H1 (cell line): Measurements from ENCODE around the gene DCTN2. TPM values are rescaled to one million over a fixed set of nuclear protein-coding genes. Genes with fewer than 3 reads are reported as not detected.

Experiments used
- CTCF ChIA-PET: fragments of 300-600 bp; sonication (Branson Sonifier 250); formaldehyde crosslinking; loops from one replicate; lab custom pipeline; 2021; ENCODE audit not compliant: partially characterized antibody; lab: Charles Lee
- POLR2A ChIA-PET: fragments of 300-600 bp; sonication (Branson Sonifier 250); formaldehyde crosslinking; loops from one replicate; lab custom pipeline; 2021; ENCODE audit warnings: inconsistent platforms; ENCODE audit not compliant: partially characterized antibody; lab: Charles Lee
- DNase-seq, 2 experiments: peaks; one replicate each; pipeline versions ENCODE4 v3.0.0 to v3.0.0-alpha.2; 2010 to 2022; ENCODE audit warnings: low spot score in 2 of 2, low read depth in 1 of 2, mixed read lengths in 1 of 2
- FAIRE-seq: peaks from 2 replicates; lab custom pipeline; 2011; peaks lifted over from hg19 to GRCh38; lab: Jason Lieb, UNC
- H2AFZ ChIP-seq: 2 replicates; pipeline ENCODE4 v1.8.1; 2012; ENCODE audit warnings: low read length, inconsistent platforms
- H2AK5ac ChIP-seq: 2 replicates; pipeline ENCODE4 v1.6.1; 2013; ENCODE audit warnings: low read depth, low read length
- H2BK120ac ChIP-seq: replicated peaks from 2 replicates; pipeline ENCODE3; 2013; ENCODE audit warnings: low read depth, low read length, inconsistent platforms
- H2BK12ac ChIP-seq: 2 replicates; pipeline ENCODE4 v1.6.1; 2013; ENCODE audit warnings: low read depth, low read length
- H2BK15ac ChIP-seq: 2 replicates; pipeline ENCODE4 v1.6.1; 2013; ENCODE audit warnings: low read length
- H2BK20ac ChIP-seq: 2 replicates; pipeline ENCODE4 v1.6.1; 2013; ENCODE audit warnings: low read length
- H2BK5ac ChIP-seq: 2 replicates; pipeline ENCODE4 v1.6.1; 2013; ENCODE audit warnings: low read depth, low read length
- H3K14ac ChIP-seq: 2 replicates; pipeline ENCODE4 v1.6.1; 2013; ENCODE audit warnings: inconsistent platforms; ENCODE audit not compliant: insufficient read length
- H3K18ac ChIP-seq: 2 replicates; pipeline ENCODE4 v1.6.1; 2013; ENCODE audit warnings: low read length; ENCODE audit errors: extremely low read depth
- H3K23ac ChIP-seq: 2 replicates; pipeline ENCODE4 v1.6.1; 2013; ENCODE audit warnings: inconsistent platforms; ENCODE audit not compliant: insufficient read length
- H3K23me2 ChIP-seq: 2 replicates; pipeline ENCODE4 v1.6.1; 2013; ENCODE audit warnings: low read depth, low read length
- H3K27ac ChIP-seq: 2 replicates; pipeline ENCODE4 v1.6.1; 2011; ENCODE audit warnings: low read depth, low read length, inconsistent platforms
- H3K27me3 ChIP-seq, 4 experiments: replicated peaks in 1 of 4; 1 replicate in 1 of 4; 2 replicates in 3 of 4; pipeline versions ENCODE4 v1.6.1 to v1.8.1; 2011 to 2013; ENCODE audit warnings: low read length in 3 of 4, mild to moderate bottlenecking in 3 of 4, inconsistent platforms in 2 of 4, mixed read lengths in 2 of 4, moderate library complexity in 1 of 4; ENCODE audit not compliant: control insufficient read depth in 3 of 4, insufficient read depth in 3 of 4; ENCODE audit errors: extremely low read depth in 1 of 4
- H3K36me3 ChIP-seq, 4 experiments: 2 replicates each; pipeline versions ENCODE4 v1.6.1 to v1.8.1; 2011 to 2013; ENCODE audit warnings: mild to moderate bottlenecking in 4 of 4, low read length in 3 of 4, moderate library complexity in 2 of 4, control low read depth in 1 of 4, inconsistent platforms in 1 of 4; ENCODE audit not compliant: insufficient read depth in 4 of 4, control insufficient read depth in 2 of 4
- H3K4ac ChIP-seq: replicated peaks from 2 replicates; pipeline ENCODE3; 2013; ENCODE audit warnings: low read length, low read depth, mixed read lengths, inconsistent platforms; ENCODE audit not compliant: insufficient read length
- H3K4me1 ChIP-seq, 4 experiments: replicated peaks in 1 of 4; 1 replicate in 1 of 4; 2 replicates in 3 of 4; pipeline versions ENCODE4 v1.6.1 to v1.8.1; 2011 to 2013; ENCODE audit warnings: low read length in 3 of 4, inconsistent platforms in 2 of 4, mixed read lengths in 1 of 4; ENCODE audit not compliant: insufficient read depth in 4 of 4, control insufficient read depth in 3 of 4
- H3K4me2 ChIP-seq, 2 experiments: 2 replicates each; pipeline versions ENCODE4 v1.6.1 to v1.8.1; 2011 to 2013; ENCODE audit warnings: low read depth in 2 of 2, low read length in 2 of 2, control low read depth in 1 of 2, inconsistent platforms in 1 of 2, mild to moderate bottlenecking in 1 of 2; ENCODE audit not compliant: insufficient read depth in 1 of 2
- H3K4me3 ChIP-seq, 4 experiments: fragments of 200-600, 300-600 bp in 1 of 4; sonication (generic), shearing (Covaris generic), sonication (Bioruptor Twin) in 1 of 4; 2 replicates each; pipeline versions ENCODE4 v1.5.1 to v1.8.1; 2011 to 2016; ENCODE audit warnings: low read length in 4 of 4, low read depth in 3 of 4, control low read depth in 2 of 4, inconsistent platforms in 2 of 4, mild to moderate bottlenecking in 2 of 4, mixed read lengths in 1 of 4, moderate library complexity in 1 of 4; ENCODE audit not compliant: insufficient read depth in 2 of 4; ENCODE audit errors: extremely low read depth in 1 of 4
- H3K56ac ChIP-seq: replicated peaks from 2 replicates; pipeline ENCODE3; 2013; ENCODE audit warnings: low read depth, mild to moderate bottlenecking, mixed read lengths, low read length, inconsistent platforms; ENCODE audit not compliant: insufficient read length
- H3K79me1 ChIP-seq: 2 replicates; pipeline ENCODE4 v1.6.1; 2013; ENCODE audit warnings: low read depth, low read length, control low read depth
- H3K79me2 ChIP-seq, 2 experiments: 2 replicates each; pipeline versions ENCODE4 v1.6.1 to v1.8.1; 2012 to 2013; ENCODE audit warnings: low read length in 2 of 2, mild to moderate bottlenecking in 2 of 2, inconsistent platforms in 1 of 2; ENCODE audit not compliant: insufficient read depth in 2 of 2, control insufficient read depth in 1 of 2
- H3K9ac ChIP-seq, 4 experiments: replicated peaks in 1 of 4; 1 replicate in 1 of 4; 2 replicates in 3 of 4; pipeline versions ENCODE4 v1.6.1 to v1.8.1; 2011 to 2013; ENCODE audit warnings: low read depth in 3 of 4, low read length in 3 of 4, control low read depth in 2 of 4, mild to moderate bottlenecking in 2 of 4, moderate library complexity in 2 of 4, inconsistent platforms in 1 of 4; ENCODE audit errors: extremely low read depth in 1 of 4
- H3K9me3 ChIP-seq, 2 experiments: 2 replicates each; pipeline versions ENCODE4 v1.6.1 to v1.8.1; 2012 to 2013; ENCODE audit warnings: mild to moderate bottlenecking in 2 of 2, moderate library complexity in 2 of 2, control low read depth in 1 of 2, inconsistent platforms in 1 of 2, low read depth in 1 of 2, low read length in 1 of 2, mixed read lengths in 1 of 2; ENCODE audit not compliant: insufficient read depth in 2 of 2
- H4K20me1 ChIP-seq, 2 experiments: replicated peaks in 1 of 2; 2 replicates each; pipeline versions ENCODE3 to v1.8.1; 2011 to 2013; ENCODE audit warnings: inconsistent platforms in 2 of 2, low read length in 2 of 2, mild to moderate bottlenecking in 1 of 2; ENCODE audit not compliant: insufficient read depth in 2 of 2, control insufficient read depth in 1 of 2
- H4K5ac ChIP-seq: 2 replicates; pipeline ENCODE4 v1.6.1; 2013; ENCODE audit warnings: low read length, low read depth, mixed read lengths, inconsistent platforms; ENCODE audit not compliant: insufficient read length
- H4K8ac ChIP-seq: 2 replicates; pipeline ENCODE4 v1.8.0; 2013; ENCODE audit warnings: mild to moderate bottlenecking, moderate library complexity, low read length, inconsistent platforms; ENCODE audit not compliant: insufficient read depth; ENCODE audit errors: extremely low read depth
- H4K91ac ChIP-seq: replicated peaks from 2 replicates; pipeline ENCODE3; 2013; ENCODE audit warnings: low read length, mixed read lengths, inconsistent platforms; ENCODE audit not compliant: insufficient read length
- CBX5 ChIP-seq: fragments of 300-800, 300-1000 bp; sonication (generic); IDR thresholded peaks from 2 replicates; pipeline ENCODE4 v1.7.1; 2016; ENCODE audit warnings: antibody characterized with exemption, low read length, low read depth
- E2F6 ChIP-seq: IDR thresholded peaks from 2 replicates; pipeline ENCODE4 v1.6.1; 2012; ENCODE audit warnings: inconsistent platforms
- EZH2 ChIP-seq: fragments of 200-600 bp; sonication (generic); IDR thresholded peaks from 2 replicates; pipeline ENCODE4 v1.7.1; 2012; ENCODE audit warnings: low read depth, mild to moderate bottlenecking, moderate library complexity, low read length, inconsistent platforms; ENCODE audit not compliant: severe bottlenecking
- GTF2F1 ChIP-seq: IDR thresholded peaks from 2 replicates; pipeline ENCODE4 v1.6.1; 2012; ENCODE audit warnings: low read depth, low read length, improper control_type of control experiment, borderline replicate concordance
- KDM1A ChIP-seq: fragments of 200-600, 300-600 bp; sonication (generic); IDR thresholded peaks from 2 replicates; pipeline ENCODE4 v1.7.1; 2016; ENCODE audit warnings: mild to moderate bottlenecking, low read length, borderline replicate concordance
- KDM5A ChIP-seq: fragments of 200-600 bp; IDR thresholded peaks from 2 replicates; pipeline ENCODE4 v1.7.1; 2012; ENCODE audit warnings: mild to moderate bottlenecking, low read length, inconsistent platforms, mixed read lengths
- PHF8 ChIP-seq: fragments of 200-600 bp; sonication (generic); conservative IDR thresholded peaks from 2 replicates; pipeline ENCODE4 v1.7.1; 2012; ENCODE audit warnings: low read depth, mild to moderate bottlenecking, inconsistent platforms, low read length, moderate library complexity
- RNF2 ChIP-seq: fragments of 200-900, 300-1000 bp; sonication (generic); IDR thresholded peaks from 2 replicates; pipeline ENCODE4 v1.7.1; 2016; ENCODE audit warnings: borderline replicate concordance, low read depth, mild to moderate bottlenecking, antibody characterized with exemption, low read length; ENCODE audit not compliant: poor library complexity, severe bottlenecking; ENCODE audit errors: missing control alignments
- TAF7 ChIP-seq: optimal IDR thresholded peaks from 2 replicates; pipeline ENCODE3; 2011; ENCODE audit warnings: low read depth, mild to moderate bottlenecking, inconsistent platforms, low read length, moderate library complexity, borderline replicate concordance
- WGBS, 2 experiments: shearing (Covaris generic) in 1 of 2; methylation state at CpG; one replicate each; pipeline versions ENCODE4 v1.1.6 to v1.1.7; 2013 to 2015; ENCODE audit warnings: low lambda C conversion rate in 2 of 2, mixed read lengths in 2 of 2, inconsistent platforms in 1 of 2, low coverage in 1 of 2, missing lambda C conversion rate in 1 of 2; ENCODE audit not compliant: insufficient replicate concordance in 2 of 2, insufficient coverage in 1 of 2, insufficient read length in 1 of 2; ENCODE audit errors: extremely low coverage in 1 of 2, missing lambda C conversion rate in 1 of 2; 5-methylcytosine and 5-hydroxymethylcytosine counted together
- polyA plus RNA-seq, 7 experiments: library from polyadenylated mRNA; depleted of rRNA in 3 of 7; stranded (reverse) in 5 of 7; unstranded in 2 of 7; fragments of >200 nt in 5 of 7; fragments of 200-250 nt in 2 of 7; gene quantifications; 1 replicate in 5 of 7; 2 replicates in 1 of 7; 4 replicates in 1 of 7; pipeline versions ENCODE4 v1.2.1 to v1.2.3, GENCODE V29; 2011 to 2013; ENCODE audit warnings: missing spikeins in 2 of 7, mixed read lengths in 2 of 7
- total RNA-seq: library from RNA; stranded (reverse); fragmentation: NEBNext Ultra II Directional; extraction: Animal tissue kit (Norgen Biotek cat#: 25700); gene quantifications from 2 replicates; pipeline ENCODE4 v1.2.1, GENCODE V29; 2021

DCTN2 gene
- total and polyA plus RNA-seq, 2 of the 8 experiments (the other 6 are each of a cell fraction or from before 2014, with no cell fraction given), result 90.3 to 91.9 TPM

- H2AK5ac ChIP-seq, result no peak overlapping the region
- no peaks in the 10 kb centered on the region for H3K4me1 ChIP-seq
- no peak overlapping the region for H3K4me3 ChIP-seq
- no peaks in the 10 kb centered on the region for H3K27me3 ChIP-seq
- FAIRE-seq (no peak), DNase-seq (no peak)
- no peak overlapping the region for H4K5ac ChIP-seq
- peaks cover 0 to 2% of the 10 kb centered on the region in 2 experiments for H4K20me1 ChIP-seq
- H3K79me2 ChIP-seq, result no peaks in the 10 kb centered on the region
- no peak overlapping the region for H2BK120ac ChIP-seq
- WGBS, 2 experiments, result 87% methylated on average over 7 of the region's 7 CpGs; no CpG with 5 or more reads in 1 of the 2 experiments
- ChIA-PET CTCF (interaction anchor here (1.4 kb wide), 2 partner anchors 11 to 19 kb away, joined by 4 to 7 read pairs; no protein-coding TSS in a partner anchor), POLR2A (interaction anchor here (0.7 to 1.0 kb wide), 4 partner anchors 11 to 17 kb away, joined by 3 read pairs; partner anchors contain the start of gene DCTN2)
- no peaks in the 10 kb centered on the region for H3K9me3 ChIP-seq
- H3K14ac ChIP-seq, result no peak overlapping the region
- no peaks in the 10 kb centered on the region for H3K79me1 ChIP-seq
- H3K4me2 ChIP-seq, result no peak overlapping the region
- no peak overlapping the region for H3K23ac ChIP-seq
- no peak overlapping the region for H2BK20ac ChIP-seq
- no peak overlapping the region for H3K9ac ChIP-seq
- H3K36me3 ChIP-seq, result peaks cover 4 to 38% (median 27%) of the 10 kb centered on the region in 4 experiments; a peak in 7 of 8 replicates
- no peak overlapping the region for H3K4ac ChIP-seq
- no peak overlapping the region for H2BK12ac ChIP-seq
- H3K23me2 ChIP-seq, result no peaks in the 10 kb centered on the region
- no peak overlapping the region for H2BK15ac ChIP-seq
- no peak overlapping the region for H2AFZ ChIP-seq
- H3K27ac ChIP-seq, result no peak overlapping the region
- H3K18ac ChIP-seq, result no peak overlapping the region
- H2BK5ac ChIP-seq, result no peak overlapping the region
- no peak overlapping the region for H4K91ac ChIP-seq
- no peak overlapping the region for H4K8ac ChIP-seq
- H3K56ac ChIP-seq, result no peak overlapping the region
- TF ChIP-seq RNF2, result no peak
- TF ChIP-seq GTF2F1, result no peak
- no peak for TF ChIP-seq PHF8
- TF ChIP-seq E2F6, result no peak
- no peak for TF ChIP-seq CBX5
- TF ChIP-seq EZH2, result no peak
- no peak for TF ChIP-seq TAF7
- TF ChIP-seq KDM5A, result no peak
- no peak for TF ChIP-seq KDM1A
Measured at GRCh38 chr12:57564178-57564740, 17.3 kb upstream of the DCTN2 start.
